VCaP (cell line): ENCODE results near the gene HFE.

Experiments
- H3K27ac ChIP-seq: fragments of 450-650 bp; 2 replicates; pipeline ENCODE4 v1.5.1; 2017
- CTCF ChIP-seq: fragments of 450-650 bp; conservative IDR thresholded peaks from 2 replicates; pipeline ENCODE4 v1.5.1; 2017; ENCODE audit warnings: mild to moderate bottlenecking, moderate library complexity

The HFE gene

DNA sequence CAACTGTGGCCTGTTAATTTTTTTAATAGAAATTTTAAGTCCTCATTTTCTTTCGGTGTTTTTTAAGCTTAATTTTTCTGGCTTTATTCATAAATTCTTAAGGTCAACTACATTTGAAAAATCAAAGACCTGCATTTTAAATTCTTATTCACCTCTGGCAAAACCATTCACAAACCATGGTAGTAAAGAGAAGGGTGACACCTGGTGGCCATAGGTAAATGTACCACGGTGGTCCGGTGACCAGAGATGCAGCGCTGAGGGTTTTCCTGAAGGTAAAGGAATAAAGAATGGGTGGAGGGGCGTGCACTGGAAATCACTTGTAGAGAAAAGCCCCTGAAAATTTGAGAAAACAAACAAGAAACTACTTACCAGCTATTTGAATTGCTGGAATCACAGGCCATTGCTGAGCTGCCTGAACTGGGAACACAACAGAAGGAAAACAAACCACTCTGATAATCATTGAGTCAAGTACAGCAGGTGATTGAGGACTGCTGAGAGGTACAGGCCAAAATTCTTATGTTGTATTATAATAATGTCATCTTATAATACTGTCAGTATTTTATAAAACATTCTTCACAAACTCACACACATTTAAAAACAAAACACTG is 10.1 kb downstream of the HFE start:
- H3K27ac ChIP-seq, result no peak overlapping the region
- peak; percentile 90 for TF ChIP-seq CTCF

GRCh38 chr6:26103141-26103769 is 16.0 kb downstream of the HFE start:
- peak overlapping the region; percentile 63 for H3K27ac ChIP-seq
- TF ChIP-seq CTCF, result no peak

- TF ChIP-seq CTCF, result peak; percentile 60
These were observed 16.7 kb downstream of the HFE start for GRCh38 chr6:26103770-26104456.

DNA sequence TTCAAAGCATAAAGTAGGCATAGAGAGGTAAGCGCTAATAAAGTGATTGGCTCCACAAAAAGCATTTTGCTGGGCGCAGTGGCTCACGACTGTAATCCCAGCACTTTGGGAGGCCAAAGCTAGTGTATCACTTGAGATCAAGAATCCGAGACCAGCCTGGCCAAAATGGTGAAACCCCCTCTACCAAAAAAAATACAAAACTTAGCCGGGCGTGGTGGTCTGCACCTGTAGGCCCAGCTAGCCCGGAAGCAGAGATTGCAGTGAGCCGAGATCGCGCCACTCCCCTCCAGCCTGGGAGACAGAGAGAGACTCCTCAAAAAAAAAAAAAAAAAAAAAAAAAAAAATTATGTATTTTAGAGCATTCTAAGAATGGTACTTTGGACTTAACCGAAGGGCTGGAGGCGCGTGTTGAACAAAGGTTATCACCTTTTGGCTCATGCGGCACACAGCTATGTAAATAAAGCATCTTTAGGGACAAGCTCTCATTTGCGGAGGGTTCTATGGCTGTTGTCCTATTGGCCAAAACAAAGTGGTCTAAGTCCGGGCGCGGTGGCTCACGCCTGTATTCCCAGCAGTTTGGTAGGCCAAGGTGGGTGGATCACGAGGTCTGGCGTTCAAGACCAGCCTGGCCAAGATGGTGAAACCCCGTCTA is 17.4 kb downstream of the HFE start:
- H3K27ac ChIP-seq, result peak overlapping the region; percentile 63
- TF ChIP-seq CTCF, result no peak

More at GRCh38 chr6:26103770-26104456, 16.7 kb downstream of the HFE start:
- peak overlapping the region; percentile 63 for H3K27ac ChIP-seq

DNA sequence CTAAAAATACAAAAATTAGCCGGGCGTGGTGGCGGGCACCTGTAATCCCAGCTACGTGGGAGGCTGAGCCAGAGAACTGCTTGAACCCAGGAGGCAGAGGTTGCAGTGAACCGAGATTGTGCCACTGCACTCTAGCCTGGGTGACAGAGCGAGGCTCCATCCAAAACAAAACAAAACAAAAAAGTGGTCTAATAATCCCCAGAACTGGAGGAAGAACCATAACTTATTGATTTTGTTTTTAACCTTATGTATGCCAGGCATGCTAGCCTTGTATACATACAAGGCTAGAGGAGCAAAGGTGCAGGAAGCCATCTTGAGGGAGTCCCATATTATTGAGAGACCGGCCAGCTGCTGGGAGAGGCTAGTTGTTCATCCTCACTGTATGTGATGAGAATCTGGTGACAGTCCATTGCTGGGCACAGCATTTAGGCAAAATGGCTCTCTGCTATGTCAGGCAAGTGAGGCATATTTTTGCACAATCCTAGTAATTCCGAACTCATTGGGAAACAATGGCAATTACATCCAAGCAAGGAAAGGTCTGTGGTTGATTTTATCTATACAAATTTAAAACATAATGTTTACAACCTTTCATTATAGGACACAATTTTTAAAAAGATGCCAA is 18.0 kb downstream of the HFE start:
- TF ChIP-seq CTCF, result no peak
- peak overlapping the region; percentile 63 for H3K27ac ChIP-seq

- no peak for TF ChIP-seq CTCF
- no peak overlapping the region for H3K27ac ChIP-seq
These were observed 18.6 kb downstream of the HFE start for GRCh38 chr6:26105842-26106241.

DNA sequence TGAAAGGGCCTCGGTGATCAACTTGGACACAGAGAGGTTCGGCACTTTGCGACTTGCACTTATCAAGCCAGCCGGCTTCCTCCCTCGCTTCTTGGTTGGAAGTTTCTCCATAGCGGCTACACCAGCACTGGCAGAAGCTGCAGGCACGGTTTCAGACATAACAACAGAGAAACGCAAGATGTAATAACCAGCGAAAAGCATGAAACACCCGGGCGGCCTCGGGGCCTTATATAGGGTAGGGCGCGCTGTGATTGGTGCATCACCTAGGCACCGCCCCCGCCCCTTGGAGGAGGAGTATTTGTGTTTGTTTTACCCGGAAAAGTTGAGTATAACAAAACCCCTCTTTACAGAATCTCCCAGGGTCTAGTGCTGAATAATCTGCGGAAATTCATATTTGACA is 20.7 kb downstream of the HFE start:
- no peak for TF ChIP-seq CTCF
- no peak overlapping the region for H3K27ac ChIP-seq
